ENCODE measurements around the gene MRPS18C. TPM values are rescaled to one million over a fixed set of nuclear protein-coding genes. Genes with fewer than 3 reads are reported as not detected.
"Not testable (repeated sequence)": the region's sequence is repeated elsewhere in the genome, so short reads cannot be mapped to it uniquely, and the experiment has no call there.

MRPS18C gene
- polyA plus RNA-seq, 12 donors = 25.7 to 72.9 (median 50.3) TPM; not detected in 1

GRCh38 chr4:83489711-83490326 lies 34.0 kb downstream of the MRPS18C start:
- no peak for DNase-seq

GRCh38 chr4:83490876-83491450 lies 35.1 kb downstream of the MRPS18C start:
- no peak for DNase-seq

GRCh38 chr4:83496085-83496917 lies 40.4 kb downstream of the MRPS18C start:
- DNase-seq = not testable (repeated sequence)

- DNase-seq = no peak
These were observed 42.3 kb downstream of the MRPS18C start for GRCh38 chr4:83498187-83498586.

DNA sequence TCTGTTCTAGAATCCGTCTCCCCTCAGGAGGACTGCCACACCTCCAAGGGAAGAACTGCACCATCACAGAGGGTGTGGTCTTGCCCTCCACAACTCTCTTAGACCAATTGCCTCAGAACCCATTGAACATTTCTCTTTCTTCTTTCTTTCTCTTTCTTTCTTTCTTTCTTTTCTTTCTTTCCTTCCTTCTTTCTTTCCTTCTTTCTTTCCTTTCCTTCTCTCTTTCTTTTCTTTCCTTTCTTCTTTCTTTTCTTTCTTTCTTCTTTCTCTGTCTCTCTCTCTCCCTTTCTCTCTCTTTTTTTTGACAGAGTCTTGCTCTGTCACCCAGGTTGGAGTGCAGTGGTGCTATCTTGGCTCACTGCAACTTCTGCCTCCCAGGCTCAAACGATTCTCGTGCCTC lies 45.8 kb downstream of the MRPS18C start:
- DNase-seq = not testable (repeated sequence)

DNA sequence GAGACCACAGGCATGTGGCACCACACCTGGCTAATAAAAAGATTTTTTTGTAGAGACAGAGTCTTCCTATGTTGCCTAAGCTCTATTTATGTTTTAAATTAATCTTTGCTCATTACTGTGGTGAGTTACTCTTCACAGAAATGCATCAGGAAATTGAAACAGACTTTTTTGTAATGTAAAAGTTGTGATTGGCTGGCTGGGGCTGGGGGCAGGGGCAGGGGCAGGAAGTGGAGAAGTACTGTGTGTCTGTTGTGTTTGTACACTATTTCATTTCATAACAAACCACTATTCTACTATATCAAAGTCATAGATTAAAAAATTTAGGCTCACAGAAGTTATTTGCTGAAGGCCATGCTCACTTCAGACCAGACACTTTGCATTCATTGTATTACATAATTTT lies 48.1 kb downstream of the MRPS18C start:
- no peak for DNase-seq

DNA sequence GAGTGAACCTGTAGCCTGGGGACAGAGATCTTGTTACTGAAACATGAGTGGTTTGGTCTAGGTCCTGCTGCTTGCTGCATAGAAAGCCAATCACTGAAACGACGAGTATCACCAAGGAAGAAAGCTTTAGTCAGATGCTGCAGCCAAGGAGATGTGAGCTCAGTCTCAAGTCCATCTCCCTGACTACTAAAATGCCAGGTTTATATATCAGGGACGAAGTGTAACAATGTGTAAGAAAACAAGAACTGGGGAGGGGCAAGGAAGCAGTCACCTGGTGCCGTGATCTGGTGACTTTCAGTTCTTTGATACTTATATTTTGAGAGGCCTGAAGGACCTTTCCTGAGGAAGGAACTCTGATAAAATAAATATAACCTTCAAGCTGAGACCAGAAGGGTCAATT lies 48.6 kb downstream of the MRPS18C start:
- DNase-seq = no peak

DNA sequence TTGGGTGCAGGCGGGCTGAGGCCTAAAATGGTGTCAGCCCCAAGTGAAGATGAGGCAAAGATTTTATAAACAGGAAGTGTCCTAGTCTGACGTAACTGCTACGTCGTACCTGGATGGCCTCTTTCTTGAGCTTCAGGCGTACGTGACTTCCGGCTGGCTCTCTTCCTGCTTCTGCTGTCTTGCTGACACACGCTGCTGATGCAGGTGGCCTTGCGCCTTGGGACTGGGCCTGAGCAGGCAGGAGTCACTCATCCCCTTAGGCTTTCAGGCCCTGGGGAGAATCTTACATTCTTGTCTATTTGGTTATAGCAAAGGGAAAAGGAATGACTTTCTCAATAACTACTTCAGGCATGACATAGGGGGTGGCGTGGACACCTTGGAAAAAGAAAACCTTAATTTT lies 49.1 kb downstream of the MRPS18C start:
- DNase-seq = no peak

GRCh38 chr4:83509156-83509585 lies 53.3 kb downstream of the MRPS18C start:
- DNase-seq = peak; percentile 4

DNA sequence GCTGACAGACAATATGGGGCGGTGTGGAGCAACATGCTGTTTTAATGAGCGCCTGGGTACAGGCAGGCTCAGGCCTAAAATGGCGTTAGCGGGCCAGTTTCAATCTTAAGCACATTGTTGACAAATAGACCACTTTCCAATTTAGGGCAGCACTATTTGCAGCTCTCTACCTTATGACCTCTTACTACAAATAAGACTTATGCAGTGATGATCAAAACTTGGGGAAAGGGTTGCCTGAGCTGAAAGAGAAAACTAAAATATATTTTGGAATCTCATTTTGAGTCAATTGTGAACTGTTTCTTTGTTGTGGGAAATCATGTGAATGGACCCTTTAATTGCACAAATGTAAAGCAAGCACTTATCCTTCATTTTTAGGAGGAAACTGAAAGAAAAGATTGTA lies 54.6 kb downstream of the MRPS18C start:
- no peak for DNase-seq

Other genes with a start within 250 kb of the MRPS18C start
- 10 to 100 TPM in 4 of 12 donors, 1 to 10 TPM in 6, not detected in 2; 7.9 to 12.6 (median 9.9) TPM for gene COQ2, start 171.3 kb upstream of the MRPS18C start, polyA plus RNA-seq (ENCODE audit: insufficient read length in 12 of 12)
- 1 to 10 TPM in 3 of 12 donors, under 1 TPM in 7, not detected in 2; 0.20 to 3.2 (median 0.35) TPM for gene HPSE, start 121.2 kb upstream of the MRPS18C start, polyA plus RNA-seq (ENCODE audit: insufficient read length in 12 of 12)
- gene HELQ, start 235 bp upstream of the MRPS18C start, polyA plus RNA-seq (ENCODE audit: insufficient read length in 12 of 12) = 10 to 100 TPM in 11 of 12 donors, not detected in 1; 16.2 to 26.8 (median 18.2) TPM
- 10 to 100 TPM in 11 of 12 donors, not detected in 1; 30.3 to 53.5 (median 36.8) TPM for gene ABRAXAS1, start 29.0 kb downstream of the MRPS18C start, polyA plus RNA-seq (ENCODE audit: insufficient read length in 12 of 12)
- gene GPAT3, start 80.0 kb downstream of the MRPS18C start, polyA plus RNA-seq (ENCODE audit: insufficient read length in 12 of 12) = 10 to 100 TPM in 10 of 12 donors, 1 to 10 TPM in 1, not detected in 1; 6.7 to 38.8 (median 17.6) TPM

Measured in muscle of arm (tissue), 12 donors.